Measurements from ENCODE around the gene FHIP1A.

FHIP1A gene

DNA sequence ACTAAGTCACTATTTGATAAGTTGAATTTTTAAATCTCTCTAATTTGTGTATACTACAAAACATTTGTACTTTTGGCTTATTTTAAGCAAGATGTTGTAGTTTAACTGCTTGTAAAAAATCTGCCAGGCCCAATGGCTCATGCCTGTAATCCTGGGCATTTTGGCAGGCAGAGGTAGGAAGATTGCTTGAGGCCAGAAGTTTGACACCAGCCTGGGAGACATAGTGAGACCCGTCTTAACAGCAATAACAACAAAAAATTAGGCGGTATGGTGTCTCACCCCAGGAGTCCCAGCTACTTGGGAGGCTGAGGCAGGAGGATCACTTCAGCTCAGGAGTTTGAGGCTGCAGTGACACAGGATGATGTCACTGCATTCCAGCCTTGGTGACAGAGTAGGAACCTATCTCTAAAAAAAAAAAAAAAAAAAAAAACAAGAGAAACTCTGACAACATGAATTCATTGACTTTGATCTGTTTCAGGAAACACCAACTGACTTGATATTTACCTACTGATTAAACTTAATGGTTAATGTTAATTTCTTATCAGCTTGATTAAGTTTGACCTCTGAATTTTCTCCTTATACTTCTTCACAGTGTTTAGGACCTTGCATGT is 8.9 kb downstream of the FHIP1A start:
- no peak for DNase-seq (ENCODE audit: low spot score)

DNA sequence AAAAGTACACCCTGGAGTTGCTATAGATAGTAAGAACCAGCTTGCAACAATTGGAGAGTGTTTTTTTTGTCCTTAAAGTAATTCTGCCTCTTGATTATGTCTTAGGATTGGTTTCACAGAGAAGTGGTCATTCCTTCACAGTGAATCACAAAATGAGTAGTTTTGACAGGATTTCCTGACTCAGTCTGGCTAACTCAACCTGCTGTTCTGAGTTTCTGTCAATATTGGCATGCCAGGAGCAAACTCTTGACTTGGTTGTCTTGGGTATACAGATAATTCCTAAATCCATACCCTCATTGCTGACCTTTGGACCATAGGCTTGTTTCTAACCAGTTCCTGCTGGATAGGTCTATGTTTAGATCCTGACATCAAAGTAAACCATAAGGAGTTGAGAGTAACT is 9.4 kb downstream of the FHIP1A start:
- DNase-seq (ENCODE audit: low spot score) = no peak

DNA sequence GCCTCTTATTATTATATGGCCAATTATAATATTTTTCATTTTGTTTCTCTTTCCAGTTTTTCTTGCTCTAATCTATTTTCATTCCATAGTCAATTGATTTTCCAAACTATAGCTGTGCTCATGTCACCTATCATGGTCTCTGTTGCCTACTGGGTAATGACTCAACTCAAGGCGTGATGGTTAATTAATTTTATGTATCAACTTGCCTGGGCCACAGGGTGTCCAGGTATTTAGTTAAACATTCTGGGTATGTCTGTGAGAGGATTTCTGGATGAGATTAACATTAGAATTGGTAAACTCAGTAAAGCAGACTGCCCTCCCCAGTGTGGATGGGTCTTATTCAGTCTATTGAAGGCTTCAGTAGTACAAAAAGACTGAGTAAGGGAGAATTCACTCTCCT is 9.9 kb downstream of the FHIP1A start:
- DNase-seq (ENCODE audit: low spot score) = no peak

DNA sequence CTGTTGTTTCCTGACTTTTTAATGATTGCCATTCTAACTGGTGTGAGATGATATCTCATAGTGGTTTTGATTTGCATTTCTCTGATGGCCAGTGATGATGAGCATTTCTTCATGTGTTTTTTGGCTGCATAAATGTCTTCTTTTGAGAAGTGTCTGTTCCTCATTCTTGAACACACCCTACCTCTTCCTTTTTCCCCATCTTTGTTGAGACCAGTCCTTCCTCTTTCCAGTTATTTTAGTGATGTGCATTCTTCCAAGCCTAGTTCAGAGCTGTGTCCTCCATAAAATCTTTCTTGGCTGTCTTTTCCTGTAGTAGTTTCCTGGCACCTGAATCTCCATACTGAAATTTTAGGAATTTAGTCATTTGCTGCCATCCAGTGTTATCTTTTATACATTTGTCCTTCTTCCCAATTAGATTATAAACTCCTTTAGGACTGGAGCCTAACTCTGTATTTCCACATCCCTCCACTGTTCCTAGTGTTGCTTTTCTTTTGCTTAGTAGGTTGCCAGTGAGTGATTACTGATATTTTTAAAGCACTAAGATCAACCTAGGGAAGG is 11.4 kb downstream of the FHIP1A start:
- no peak for DNase-seq (ENCODE audit: low spot score)

DNA sequence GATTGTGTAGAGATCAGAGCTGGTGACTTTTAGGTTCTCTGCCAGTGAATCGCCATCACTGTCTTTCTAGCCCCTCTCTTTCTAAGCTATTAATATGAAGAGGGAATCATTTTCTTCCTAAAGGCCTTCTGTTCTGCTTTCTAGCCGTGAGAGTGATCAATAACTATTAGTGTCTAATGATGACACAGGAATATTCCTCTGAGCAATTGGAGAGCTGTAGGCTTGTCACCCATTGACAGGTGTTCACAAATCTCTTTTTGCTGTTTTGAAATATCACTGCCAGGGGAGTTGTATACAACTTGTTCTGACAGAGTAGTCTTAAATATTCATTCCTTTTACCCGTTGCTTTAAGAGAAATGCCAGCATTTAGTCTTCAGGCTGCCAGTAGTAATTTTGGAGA is 13.9 kb downstream of the FHIP1A start:
- no peak for DNase-seq (ENCODE audit: low spot score)

DNA sequence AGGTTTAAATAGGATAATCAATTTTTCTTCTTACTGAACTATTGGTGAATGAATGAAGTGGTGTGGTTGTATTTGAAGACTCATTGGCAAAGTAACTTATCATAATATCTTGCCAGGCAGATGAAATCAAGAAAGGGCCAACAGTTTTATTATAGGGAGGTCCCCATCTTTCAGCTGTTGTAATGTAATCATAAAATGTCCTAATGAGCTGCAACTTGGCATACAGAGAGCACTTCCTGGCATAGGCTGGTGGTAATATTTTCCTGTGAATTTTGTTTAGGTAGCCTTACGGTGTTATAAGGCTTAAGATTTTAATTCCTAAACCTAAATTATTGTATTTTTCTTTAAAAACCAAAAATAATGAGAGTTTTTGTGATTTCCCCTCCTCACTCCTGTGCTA is 17.5 kb downstream of the FHIP1A start:
- DNase-seq (ENCODE audit: low spot score) = no peak

DNA sequence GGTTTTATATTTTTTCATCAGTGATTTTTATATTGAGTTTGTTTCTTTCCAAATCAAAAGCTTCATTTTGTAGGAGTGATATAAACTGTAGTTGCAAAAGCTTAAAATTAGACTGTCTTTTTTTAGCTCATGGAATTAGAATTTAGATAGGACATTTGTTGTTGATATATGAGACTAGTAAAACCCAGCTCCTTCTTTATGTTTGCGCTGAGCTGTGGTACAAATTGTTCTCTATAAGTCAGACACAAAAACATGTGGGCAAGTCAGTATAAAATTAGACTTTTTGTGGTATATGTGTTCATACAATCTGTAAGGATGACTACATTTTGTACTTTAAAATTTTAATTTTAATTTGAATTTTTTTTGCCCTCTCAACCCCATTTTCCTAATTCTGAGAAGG is 18.3 kb downstream of the FHIP1A start:
- no peak for DNase-seq (ENCODE audit: low spot score)

DNA sequence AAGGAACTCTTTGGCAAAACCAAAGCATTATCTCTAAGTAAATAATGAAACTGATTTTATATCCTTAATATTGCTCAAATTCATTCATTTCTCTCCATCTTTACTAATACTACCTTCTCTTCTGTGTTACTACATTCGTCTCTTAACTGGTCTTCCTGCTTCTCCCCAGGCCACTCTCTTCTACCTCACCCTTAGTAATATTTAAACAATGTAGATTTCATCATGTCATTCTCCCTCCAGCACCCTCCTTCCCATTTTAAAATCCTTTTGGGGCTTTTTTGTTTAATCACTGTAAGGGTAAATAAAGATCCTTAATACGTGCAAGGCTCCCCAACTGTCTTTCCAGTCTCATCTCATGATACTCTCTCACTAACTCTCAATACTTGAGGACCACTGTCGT is 19.4 kb downstream of the FHIP1A start:
- DNase-seq (ENCODE audit: low spot score) = no peak

DNA sequence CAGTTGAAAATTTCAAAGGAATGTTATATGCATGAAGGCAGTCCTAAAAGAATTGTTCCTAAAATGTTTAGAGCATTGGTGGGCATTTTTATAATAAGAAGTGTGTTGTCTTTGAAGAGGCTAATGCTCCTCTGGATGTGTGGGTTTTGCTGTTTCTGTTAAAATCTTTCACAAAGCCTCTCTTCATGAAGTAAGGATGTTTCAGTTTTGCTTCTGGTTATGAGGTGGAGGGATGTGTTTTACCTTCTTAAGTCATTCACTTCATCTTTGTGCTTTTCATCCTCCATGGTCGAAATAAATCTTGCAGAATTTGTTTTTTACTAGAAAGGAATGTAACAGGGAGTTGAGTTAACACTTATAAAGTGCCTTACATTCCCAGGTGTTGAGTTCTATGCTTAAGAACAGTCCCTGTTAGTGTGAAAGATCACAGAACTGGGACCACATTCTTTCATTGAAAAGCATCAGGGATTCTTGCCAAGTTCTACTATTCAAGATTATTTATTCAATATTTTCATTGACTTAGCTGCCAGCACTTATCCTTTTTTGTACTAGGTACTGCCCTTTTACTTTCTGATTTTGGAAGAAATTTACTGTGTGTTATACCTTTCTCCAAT is 21.1 kb downstream of the FHIP1A start:
- DNase-seq (ENCODE audit: low spot score) = no peak

DNA sequence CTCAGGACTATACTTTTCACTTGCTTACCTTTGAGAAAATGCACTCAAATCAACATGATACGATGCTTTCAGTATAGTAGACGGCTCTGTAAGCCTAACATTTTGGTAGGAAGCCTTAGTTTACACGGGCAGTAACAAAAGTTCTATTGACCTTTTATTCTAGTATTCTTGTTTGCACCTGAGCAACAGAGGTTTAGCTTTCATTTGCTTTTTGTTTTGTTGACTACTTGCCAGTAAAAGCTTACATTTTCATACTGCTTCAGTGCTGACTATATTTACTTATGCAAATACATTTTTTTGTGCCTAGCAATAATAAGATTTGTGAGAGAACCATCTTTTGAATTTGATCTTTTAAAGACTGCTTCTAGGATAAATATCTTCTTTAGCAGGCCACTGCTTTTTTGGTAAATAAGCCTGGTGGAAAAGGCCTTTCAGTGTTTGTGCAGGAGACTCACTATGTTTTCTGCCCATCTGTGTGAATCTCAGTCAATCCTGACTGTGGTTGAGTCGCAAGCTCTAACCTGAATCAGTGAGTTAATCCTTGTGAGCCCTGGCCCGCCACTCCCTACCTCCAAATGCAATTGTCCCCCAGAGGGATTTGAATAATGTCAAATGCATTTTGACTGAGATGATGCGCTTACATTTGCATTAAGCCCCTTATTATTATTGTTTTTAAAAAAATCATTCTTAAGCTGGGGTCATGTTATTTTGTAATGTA is 21.9 kb downstream of the FHIP1A start:
- DNase-seq (ENCODE audit: low spot score) = no peak

DNA sequence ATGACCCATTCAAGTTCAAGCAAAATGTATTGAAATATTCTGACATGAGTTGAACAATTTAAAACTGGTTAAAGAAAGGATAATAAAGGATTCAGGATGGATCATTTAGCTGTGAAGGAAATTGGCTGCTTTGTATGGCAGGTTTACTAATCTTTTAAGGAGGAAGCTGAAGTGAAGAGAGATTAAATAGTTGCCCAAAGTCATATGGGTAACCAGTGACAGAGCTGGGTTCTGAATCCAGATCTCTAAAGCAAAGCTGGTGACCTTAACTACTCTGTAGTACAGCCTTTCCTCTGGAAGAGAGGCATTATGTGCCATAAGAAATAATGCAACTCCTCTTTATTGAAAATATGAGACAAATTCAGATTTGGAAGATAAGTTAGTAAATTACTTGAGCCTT is 22.8 kb downstream of the FHIP1A start:
- DNase-seq (ENCODE audit: low spot score) = no peak

DNA sequence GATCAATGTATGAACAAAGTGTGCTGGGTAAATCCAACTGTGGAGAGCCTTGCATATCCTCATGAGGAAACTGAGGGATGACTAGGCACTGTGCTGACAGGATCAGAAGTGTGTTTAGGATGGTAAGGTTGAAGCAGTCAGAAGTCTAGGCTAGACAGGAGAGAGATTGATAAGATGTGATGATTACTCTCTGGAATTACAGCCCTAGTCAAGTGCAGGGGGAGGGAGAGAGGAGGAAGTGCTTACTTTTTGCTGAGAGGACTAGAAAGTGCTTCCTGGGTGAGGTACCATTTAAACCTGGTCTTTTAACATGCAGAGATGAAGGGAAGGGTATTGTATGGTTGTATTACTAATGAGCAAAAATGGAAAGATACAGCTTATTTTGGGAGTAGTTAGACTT is 23.7 kb downstream of the FHIP1A start:
- no peak for DNase-seq (ENCODE audit: low spot score)

DNA sequence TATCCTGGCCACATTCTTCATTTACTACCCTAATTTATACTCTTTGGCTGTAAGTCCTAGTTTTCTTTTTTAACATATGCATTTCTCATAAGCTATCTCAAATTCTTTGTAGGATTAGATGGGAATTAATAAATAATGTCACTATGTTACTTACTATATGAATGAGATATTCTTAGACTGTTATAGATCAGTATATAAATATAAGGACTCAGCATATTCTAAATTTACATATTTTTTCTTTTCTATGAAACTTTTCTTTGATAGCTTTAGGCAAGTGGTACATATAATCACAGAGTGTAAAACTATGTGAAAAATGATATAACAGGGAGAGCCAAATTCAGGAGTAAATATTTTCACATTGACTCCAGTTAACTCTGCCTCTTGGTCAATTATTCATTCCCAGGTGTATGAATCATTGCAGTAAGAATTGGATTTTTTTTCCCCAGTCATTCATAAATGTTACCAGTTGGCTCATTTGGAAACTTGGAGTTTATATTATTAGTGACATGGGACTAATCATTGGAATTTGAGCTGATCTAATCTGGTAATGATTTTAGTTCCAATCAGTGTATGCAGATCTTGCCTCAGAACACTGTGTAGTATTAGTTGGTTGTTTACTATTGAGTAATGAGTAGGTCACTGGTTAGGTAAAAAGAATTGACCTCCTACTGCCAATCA is 25.3 kb downstream of the FHIP1A start:
- DNase-seq (ENCODE audit: low spot score) = no peak

DNA sequence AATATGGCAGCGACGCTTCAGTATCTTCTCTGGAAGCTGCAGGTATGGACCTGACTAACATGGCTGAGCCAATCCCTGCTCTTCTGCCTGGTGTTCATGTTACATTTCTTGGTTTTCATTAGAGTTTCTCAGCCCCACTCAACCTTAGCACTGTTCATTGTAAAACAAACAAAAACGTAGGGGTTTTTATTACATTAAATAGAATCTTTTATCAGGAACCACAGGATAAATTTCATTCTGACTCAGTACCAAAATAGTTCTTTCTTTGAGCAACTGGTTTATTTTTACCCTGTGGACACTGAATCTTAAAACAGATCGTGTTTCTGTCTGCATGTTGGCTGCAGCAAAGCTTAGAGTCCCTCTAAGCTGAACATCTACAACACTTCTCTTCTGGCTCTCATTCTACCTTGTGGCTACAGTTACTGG is 27.1 kb downstream of the FHIP1A start:
- no peak for DNase-seq (ENCODE audit: low spot score)

DNA sequence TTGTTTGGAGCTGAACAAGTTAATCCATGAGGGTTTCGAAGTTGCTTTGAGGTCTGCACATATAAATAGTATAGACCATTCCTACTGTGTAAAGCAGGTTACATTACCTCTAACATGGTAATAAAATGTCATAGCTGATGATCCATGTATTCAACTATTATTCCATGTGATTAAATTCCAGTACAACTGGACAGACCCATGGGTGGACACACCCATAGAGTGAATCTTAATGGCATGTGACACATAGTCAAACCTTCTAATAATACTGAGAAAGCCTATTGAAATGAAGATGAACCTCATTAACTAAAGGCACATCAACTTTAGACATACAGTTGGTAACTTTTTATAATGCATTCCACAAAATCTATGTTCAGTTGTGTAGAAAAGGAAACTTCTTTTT is 28.5 kb downstream of the FHIP1A start:
- no peak for DNase-seq (ENCODE audit: low spot score)

DNA sequence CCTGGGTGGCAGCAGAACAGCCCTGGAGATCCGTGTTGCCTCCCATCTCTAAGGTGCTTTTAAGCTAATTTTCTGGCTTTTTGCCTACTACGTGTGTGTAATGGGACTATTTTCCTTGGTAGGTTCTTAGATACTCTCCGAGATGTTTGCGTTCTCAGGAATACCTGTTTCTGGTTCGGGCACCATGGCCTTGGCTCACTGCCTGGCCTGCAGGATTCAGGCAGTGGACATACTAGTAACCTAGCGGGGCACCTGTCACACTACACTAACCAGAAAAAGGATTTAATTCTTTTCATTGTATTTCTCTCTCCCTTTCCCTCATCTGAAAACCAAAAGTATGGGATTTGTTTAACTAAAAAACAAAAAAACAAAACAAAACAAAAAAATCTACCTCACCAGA is 29.2 kb downstream of the FHIP1A start:
- no peak for DNase-seq (ENCODE audit: low spot score)

DNA sequence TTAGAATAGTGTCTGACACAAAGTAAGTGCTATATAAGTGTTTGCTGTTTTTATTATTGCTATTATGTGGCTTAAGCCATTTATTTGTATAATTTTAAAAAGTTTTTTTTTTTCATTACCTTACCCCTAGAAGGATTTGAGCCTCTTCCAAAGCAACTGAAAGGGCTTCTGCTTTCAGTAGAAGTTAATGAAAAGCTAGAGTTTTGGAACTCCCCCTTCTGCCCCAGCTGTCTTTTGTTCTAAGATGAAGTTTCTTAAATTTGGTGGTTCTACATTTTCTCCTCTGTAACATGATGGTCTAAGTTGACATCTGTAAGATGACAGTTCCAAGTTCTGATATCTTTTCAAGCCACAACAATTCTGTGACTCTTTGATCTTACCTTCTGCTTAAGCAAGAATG is 30.3 kb downstream of the FHIP1A start:
- DNase-seq (ENCODE audit: low spot score) = no peak

DNA sequence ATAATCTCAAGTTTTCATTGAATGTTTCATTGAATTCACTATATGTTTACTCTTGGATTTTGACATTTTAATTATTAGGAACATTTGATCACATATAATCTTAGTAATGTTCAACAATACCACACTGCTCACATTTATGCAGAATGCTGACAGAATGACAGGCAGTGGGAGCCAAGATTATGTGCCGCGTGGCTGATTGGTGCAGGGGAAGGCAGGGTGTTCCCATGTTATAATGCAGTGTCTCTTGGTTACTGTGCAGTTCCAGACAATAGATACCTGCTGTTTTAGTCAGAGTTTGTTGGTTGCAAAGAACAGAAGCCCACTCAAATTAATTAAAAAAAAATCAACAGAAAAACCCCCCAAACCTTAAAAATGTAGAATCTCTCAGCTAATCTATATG is 33.0 kb downstream of the FHIP1A start:
- DNase-seq (ENCODE audit: low spot score) = no peak

DNA sequence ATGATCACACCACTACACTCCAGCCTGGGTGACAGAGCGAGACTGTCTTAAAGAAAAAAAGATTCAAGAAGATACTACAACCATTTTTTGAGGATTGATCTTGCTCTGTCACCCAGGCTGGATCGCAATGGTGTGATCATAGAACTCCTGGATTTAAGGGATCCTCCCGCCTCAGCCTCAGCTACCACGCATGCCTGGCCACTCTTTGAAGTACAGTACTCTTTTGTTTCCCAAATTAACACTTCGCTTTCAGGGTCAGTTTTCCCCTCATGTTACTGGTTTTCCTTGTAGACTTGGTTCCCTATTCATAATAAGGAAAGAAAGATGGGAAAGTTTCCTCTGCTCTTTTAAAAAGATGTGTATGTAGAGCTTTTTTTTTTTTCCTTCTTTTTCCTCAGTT is 34.3 kb downstream of the FHIP1A start:
- no peak for DNase-seq (ENCODE audit: low spot score)

DNA sequence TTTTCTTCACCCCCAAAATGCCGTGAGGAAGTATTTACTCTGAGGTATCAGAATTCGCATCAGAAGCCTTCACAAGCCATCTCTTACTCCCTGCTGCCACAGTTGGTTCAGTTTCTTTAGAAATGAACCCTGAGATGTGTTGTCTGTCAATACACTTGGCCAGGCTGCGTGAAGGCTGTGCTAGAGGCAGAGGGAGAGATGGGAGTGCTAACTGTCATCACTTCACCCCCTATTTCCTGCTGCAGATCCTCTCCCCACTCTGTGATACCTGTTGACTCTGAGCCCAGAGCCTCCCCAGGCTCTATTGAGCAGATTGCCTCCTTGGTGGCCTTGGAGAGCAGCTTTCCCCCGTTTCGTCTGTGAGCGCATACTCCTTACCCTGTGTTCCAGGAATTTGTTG is 34.8 kb downstream of the FHIP1A start:
- no peak for DNase-seq (ENCODE audit: low spot score)

DNA sequence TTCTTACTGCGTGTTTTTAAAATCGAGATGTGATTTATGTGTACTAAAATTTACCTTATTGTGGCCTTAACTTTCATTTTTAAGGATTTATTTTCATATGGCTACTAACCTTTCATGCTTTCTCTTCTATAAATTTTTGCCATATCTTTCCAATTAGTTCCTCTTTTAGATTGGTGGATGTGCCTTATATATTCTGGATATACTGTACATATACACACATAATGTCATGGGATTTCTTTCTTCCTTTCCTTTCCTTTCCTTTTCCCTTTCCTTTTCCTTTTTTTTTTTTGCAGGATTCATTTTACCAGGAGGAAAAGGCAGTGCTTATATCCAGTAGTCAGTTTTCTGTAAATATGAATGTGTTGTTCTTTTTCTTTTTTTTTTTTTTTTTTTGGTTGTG is 37.2 kb downstream of the FHIP1A start:
- no peak for DNase-seq (ENCODE audit: low spot score)

DNA sequence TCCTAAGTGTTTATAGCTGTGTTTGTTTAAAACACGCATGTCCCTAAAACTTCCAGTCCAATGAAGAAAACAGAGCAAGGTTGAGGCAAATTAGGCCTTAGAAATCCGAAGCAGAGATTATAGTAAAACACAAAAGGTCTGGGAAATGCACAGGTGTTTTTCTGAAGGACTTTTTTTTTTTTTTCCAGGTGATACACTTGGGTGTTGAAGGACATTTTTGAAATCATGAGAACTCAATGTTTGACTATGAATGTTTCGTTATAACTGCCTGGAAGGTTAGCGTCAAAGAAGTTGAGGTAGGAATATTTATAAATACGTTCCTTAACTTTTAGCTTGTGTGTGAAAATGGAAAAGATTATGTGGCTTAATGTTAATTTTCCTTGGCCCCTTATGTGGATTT is 45.5 kb downstream of the FHIP1A start:
- DNase-seq (ENCODE audit: low spot score) = no peak

DNA sequence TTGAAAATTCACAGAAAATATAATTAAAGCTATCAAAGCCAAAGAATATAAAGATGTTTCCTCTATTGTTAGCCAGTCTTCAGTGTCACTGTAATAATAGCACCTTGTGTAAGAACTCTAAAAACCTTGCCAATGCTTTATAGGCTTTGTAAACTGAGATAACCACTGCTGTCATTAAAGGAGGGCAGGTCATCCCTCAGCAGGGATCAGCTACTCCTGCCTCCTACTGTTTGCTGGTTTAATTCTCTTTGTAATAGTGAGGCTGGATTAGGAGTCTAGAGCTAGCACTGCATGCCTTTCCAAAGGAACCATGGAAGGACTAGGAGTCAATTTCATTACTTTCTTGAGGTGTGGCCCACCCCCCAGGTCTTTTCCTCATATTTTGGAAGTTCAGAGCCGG is 46.2 kb downstream of the FHIP1A start:
- DNase-seq (ENCODE audit: low spot score) = no peak
